Dedifferentiated amniotic fluid mesenchymal stem cell (primary cell): ENCODE measurements around the gene WDR48.
A peak's percentile ranks its signal among the peaks of the same experiment; 100 is the strongest.

Source experiments
- DNase-seq: peaks from one replicate; pipeline ENCODE4 v3.0.0-alpha.2; 2016; ENCODE audit errors: extremely low spot score

WDR48 gene

GRCh38 chr3:39101022-39101689 is 49.3 kb downstream of the WDR48 start:
- no peak for DNase-seq

- no peak for DNase-seq
These were observed 50.9 kb downstream of the WDR48 start for GRCh38 chr3:39102504-39103323.

GRCh38 chr3:39103324-39103693 is 51.5 kb downstream of the WDR48 start:
- no peak for DNase-seq

- no peak for DNase-seq
These were observed 52.2 kb downstream of the WDR48 start for GRCh38 chr3:39103791-39104552.

- no peak for DNase-seq
These were observed 53.3 kb downstream of the WDR48 start for GRCh38 chr3:39104961-39105686.

GRCh38 chr3:39105687-39106063 is 53.9 kb downstream of the WDR48 start:
- no peak for DNase-seq

- DNase-seq, result peak; percentile 19
These were observed 54.5 kb downstream of the WDR48 start for GRCh38 chr3:39106281-39106811.

- peak; percentile 26 for DNase-seq
These were observed 55.1 kb downstream of the WDR48 start for GRCh38 chr3:39106851-39107387.

GRCh38 chr3:39107388-39108199 is 55.8 kb downstream of the WDR48 start, which contains the start of the genes GORASP1 and TTC21A:
TSS of gene GORASP1 (minus strand) at chr3:39107627. CDS start at chr3:39107541, 86 bp downstream.
TSS of gene TTC21A (plus strand) at chr3:39107680. CDS start at chr3:39107838, 158 bp downstream.
- DNase-seq, result peak; percentile 89

- no peak for DNase-seq
These were observed 56.4 kb downstream of the WDR48 start for GRCh38 chr3:39108200-39108710.

- no peak for DNase-seq
These were observed 57.3 kb downstream of the WDR48 start for GRCh38 chr3:39109086-39109485.

- no peak for DNase-seq
These were observed 58.3 kb downstream of the WDR48 start for GRCh38 chr3:39110041-39110639.

GRCh38 chr3:39112113-39112512 is 60.3 kb downstream of the WDR48 start:
- DNase-seq, result no peak

GRCh38 chr3:39112535-39112934 is 60.7 kb downstream of the WDR48 start:
- no peak for DNase-seq

- no peak for DNase-seq
These were observed 61.5 kb downstream of the WDR48 start for GRCh38 chr3:39113291-39113690.

- no peak for DNase-seq
These were observed 62.6 kb downstream of the WDR48 start for GRCh38 chr3:39114456-39114855.

- DNase-seq, result no peak
These were observed 64.1 kb downstream of the WDR48 start for GRCh38 chr3:39115870-39116269.

GRCh38 chr3:39118079-39118478 is 66.3 kb downstream of the WDR48 start:
- DNase-seq, result no peak

- DNase-seq, result no peak
These were observed 67.3 kb downstream of the WDR48 start for GRCh38 chr3:39118931-39119660.
